HepG2 (cell line): Measurements from ENCODE around the gene SMIM36. TPM values are rescaled to one million over a fixed set of nuclear protein-coding genes. Genes with fewer than 3 reads are reported as not detected.

Experiments
- ATAC-seq: fragments of 200-7000 bp; cut with Tn5 transposase; 3 replicates; pipeline ENCODE4 v1.9.1; 2020; ENCODE audit warnings: mild to moderate bottlenecking, moderate library complexity
- BruUV-seq: library from RNA; stranded (reverse); fragments of 400-500 nt; replicated peaks from 2 replicates; lab custom pipeline; 2021; lab: Mats Ljungman, UMichigan
- CTCF ChIA-PET: fragments of 300-600 bp; formaldehyde crosslinking; extraction: SDS; loops from one replicate; lab custom pipeline; 2021; ENCODE audit warnings: low total read pairs, inconsistent platforms, low intra/inter-chr PET ratio; lab: Yijun Ruan, JAX
- POLR2A ChIA-PET: fragments of 350-600 bp; sonication (Branson Sonifier 250); formaldehyde crosslinking; loops from one replicate; lab custom pipeline; 2020; ENCODE audit warnings: antibody characterized with exemption, inconsistent platforms; lab: Yijun Ruan, JAX
- DNase-seq: peaks from one replicate; pipeline ENCODE4 v3.0.0-alpha.2; 2015; ENCODE audit warnings: low spot score
- FAIRE-seq: peaks from 3 replicates; lab custom pipeline; 2011; peaks lifted over from hg19 to GRCh38; lab: Jason Lieb, UNC
- H2AFZ ChIP-seq: one replicate; pipeline ENCODE4 v1.6.1; 2011; ENCODE audit warnings: low read length, inconsistent platforms
- H3K27ac ChIP-seq: fragments of 300-600 bp; 3 replicates; pipeline ENCODE4 v1.8.0; 2011; ENCODE audit warnings: mixed run types, mild to moderate bottlenecking, mixed read lengths, low read length, inconsistent platforms; ENCODE audit not compliant: insufficient read depth; ENCODE audit errors: extremely low read length
- H3K27me3 ChIP-seq, 2 experiments: fragments of 200-600 bp in 1 of 2; 2 replicates in 1 of 2; 3 replicates in 1 of 2; pipeline versions ENCODE4 v1.6.0 to v1.8.0; 2011; ENCODE audit warnings: low read length in 2 of 2, mild to moderate bottlenecking in 2 of 2, moderate library complexity in 2 of 2, inconsistent platforms in 1 of 2; ENCODE audit not compliant: insufficient read depth in 2 of 2, control insufficient read depth in 1 of 2
- H3K36me3 ChIP-seq, 2 experiments: fragments of 200-600 bp in 1 of 2; replicated peaks in 1 of 2; 2 replicates in 1 of 2; 3 replicates in 1 of 2; pipeline versions ENCODE4 v1.5.1 to v1.8.0; 2011; ENCODE audit warnings: low read length in 2 of 2, inconsistent platforms in 1 of 2; ENCODE audit not compliant: insufficient read depth in 2 of 2, control insufficient read depth in 1 of 2
- H3K4me1 ChIP-seq: 2 replicates; pipeline ENCODE4 v1.5.1; 2012; ENCODE audit warnings: low read length, inconsistent platforms; ENCODE audit not compliant: insufficient read depth
- H3K4me2 ChIP-seq: 2 replicates; pipeline ENCODE4 v1.6.0; 2011; ENCODE audit warnings: low read depth, low read length, inconsistent platforms
- H3K4me3 ChIP-seq, 3 experiments: fragments of 200-600 bp in 1 of 3; sonication (generic), shearing (Covaris generic) in 1 of 3; replicated peaks in 1 of 3; 2 replicates each; pipeline ENCODE4 v1.5.1; 2011 to 2016; ENCODE audit warnings: low read length in 3 of 3, inconsistent platforms in 2 of 3, low read depth in 2 of 3, mild to moderate bottlenecking in 2 of 3, control low read depth in 1 of 3, mixed read lengths in 1 of 3; ENCODE audit not compliant: insufficient read depth in 1 of 3
- H3K79me2 ChIP-seq: one replicate; pipeline ENCODE4 v1.6.1; 2011; ENCODE audit warnings: low read length, inconsistent platforms; ENCODE audit not compliant: insufficient read depth
- H3K9ac ChIP-seq: 2 replicates; pipeline ENCODE4 v1.6.0; 2011; ENCODE audit warnings: mild to moderate bottlenecking, low read depth, low read length, inconsistent platforms; ENCODE audit not compliant: insufficient read depth
- H3K9me3 ChIP-seq: 2 replicates; pipeline ENCODE4 v1.5.1; 2012; ENCODE audit warnings: mild to moderate bottlenecking, low read length
- H4K20me1 ChIP-seq: 2 replicates; pipeline ENCODE4 v1.6.0; 2011; ENCODE audit warnings: inconsistent platforms, mild to moderate bottlenecking, low read length, moderate library complexity; ENCODE audit not compliant: insufficient read depth
- CREM ChIP-seq, 2 experiments: sonication (generic) in 1 of 2; formaldehyde crosslinking in 1 of 2; IDR thresholded peaks; 2 replicates each; pipeline versions ENCODE4 v1.4.0 to v1.6.1; 2016 to 2020; ENCODE audit warnings: antibody characterized with exemption in 1 of 2, mild to moderate bottlenecking in 1 of 2, missing genetic modification reagents in 1 of 2
- LCORL ChIP-seq, 2 experiments: fragments of 450-650 bp in 1 of 2; sonication (generic) in 1 of 2; formaldehyde crosslinking in 1 of 2; IDR thresholded peaks; 2 replicates each; pipeline versions ENCODE4 v1.5.0 to v1.6.1; 2017 to 2020; ENCODE audit warnings: antibody characterized with exemption in 1 of 2, missing genetic modification reagents in 1 of 2
- MAFF ChIP-seq: IDR thresholded peaks from 2 replicates; pipeline ENCODE4 v1.6.1; 2011; ENCODE audit warnings: low read depth, low read length, improper control_type of control experiment
- SMC3 ChIP-seq: IDR thresholded peaks from 2 replicates; pipeline ENCODE4 v1.6.1; 2011; ENCODE audit warnings: low read length, improper control_type of control experiment
- XRCC5 ChIP-seq: fragments of 200-400 bp; formaldehyde crosslinking; optimal IDR thresholded peaks from 2 replicates; pipeline ENCODE3; 2017; ENCODE audit warnings: mild to moderate bottlenecking, low read length
- ZBTB40 ChIP-seq, 2 experiments: fragments of 450-650 bp in 1 of 2; sonication (generic) in 1 of 2; formaldehyde crosslinking in 1 of 2; IDR thresholded peaks; 2 replicates each; pipeline versions ENCODE4 v1.6.1 to v1.8.0; 2016 to 2022; ENCODE audit warnings: antibody characterized with exemption in 1 of 2, mild to moderate bottlenecking in 1 of 2, missing genetic modification reagents in 1 of 2
- ZNF431 ChIP-seq: sonication (generic); formaldehyde crosslinking; IDR thresholded peaks from 2 replicates; pipeline ENCODE4 v1.9.0; 2022; ENCODE audit warnings: missing genetic modification reagents, low read depth, mild to moderate bottlenecking, borderline replicate concordance
- ZNF563 ChIP-seq: sonication (generic); formaldehyde crosslinking; IDR thresholded peaks from 2 replicates; pipeline ENCODE4 v1.8.0; 2022; ENCODE audit warnings: mild to moderate bottlenecking, moderate library complexity, missing genetic modification reagents
- ZNF878 ChIP-seq: sonication (generic); formaldehyde crosslinking; IDR thresholded peaks from 2 replicates; pipeline ENCODE4 v1.8.1; 2023; ENCODE audit warnings: mild to moderate bottlenecking, missing genetic modification reagents, moderate library complexity
- WGBS: methylation state at CpG from one replicate; pipeline ENCODE4 v1.1.6; 2017; ENCODE audit warnings: low lambda C conversion rate; 5-methylcytosine and 5-hydroxymethylcytosine counted together
- in situ Hi-C: cut with HindIII; loops from 2 replicates; pipeline ENCODE4 v1.10.0; 2017; ENCODE audit warnings: low pct_unique_long_range_greater_than_20kb; ENCODE audit not compliant: extremely low pct_ligation_motif_present
- intact Hi-C: fragments of 100-400 bp; cut with micrococcal nuclease; formaldehyde crosslinking; loops from one replicate; pipeline ENCODE4 v1.10.0; 2022; ENCODE audit not compliant: unreplicated experiment
- polyA plus RNA-seq, 8 experiments: library from polyadenylated mRNA; depleted of rRNA in 3 of 8; stranded (reverse) in 7 of 8; unstranded in 1 of 8; fragments of >200 nt; fragmentation: Illumina TruSeq in 4 of 8; extraction: Trizol in 4 of 8; gene quantifications; 2 replicates each; pipeline versions ENCODE4 v1.2.1 to v1.2.3, GENCODE V29; 2011 to 2016; ENCODE audit warnings: low read depth in 4 of 8, missing spikeins in 1 of 8, mixed read lengths in 1 of 8; ENCODE audit not compliant: insufficient read depth in 1 of 8
- total RNA-seq, 5 experiments: library from RNA; depleted of rRNA; stranded (reverse); fragments of >200 nt; fragmentation: Illumina TruSeq; extraction: Trizol; gene quantifications; 2 replicates each; pipeline ENCODE4 v1.2.3, GENCODE V29; 2016; ENCODE audit warnings: low read depth in 1 of 5
- TF ChIP-seq, protein P1 (sequence below): fragments of 450-650 bp; IDR thresholded peaks from 2 replicates; pipeline ENCODE4 v1.6.1; 2017; ENCODE audit warnings: mild to moderate bottlenecking
- TF ChIP-seq, protein P2 (sequence below): sonication (generic); formaldehyde crosslinking; IDR thresholded peaks from 2 replicates; pipeline ENCODE4 v1.5.0; 2020; ENCODE audit warnings: missing genetic modification reagents

Gene SMIM36
- total and polyA plus RNA-seq, 2 of the 13 experiments (the other 11 are each of a cell fraction or from before 2014, with no cell fraction given): not detected

DNA sequence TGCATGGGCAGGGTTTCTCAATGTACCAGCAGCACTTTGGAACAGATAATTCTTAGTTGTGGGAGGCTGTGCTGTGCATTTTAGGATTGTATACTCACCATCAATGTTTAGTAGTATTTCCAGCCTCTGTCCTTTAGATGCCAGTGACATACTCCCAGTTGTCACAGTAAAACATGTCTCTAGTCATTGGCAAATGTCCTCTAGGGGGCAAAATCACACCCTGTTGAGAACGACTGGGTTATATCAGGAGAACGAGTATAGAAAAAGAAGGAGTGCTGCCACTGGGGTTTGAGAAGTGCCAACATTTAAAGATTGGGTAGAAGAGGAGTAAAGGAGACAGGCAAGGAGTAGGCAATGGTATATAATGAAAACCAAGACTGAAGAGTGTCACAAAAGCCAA lies 37.9 kb upstream of the SMIM36 start:
- DNase-seq: peak; percentile 33
- Histone ChIP-seq H2AFZ (no peak overlapping the region), H3K27me3 (peaks cover 0 to 11% of the 10 kb centered on the region in 2 experiments; a peak in 3 of 5 replicates), H3K27ac (no peak overlapping the region), H3K4me3 (no peak overlapping the region), H3K9me3 (no peaks in the 10 kb centered on the region), H3K79me2 (no peaks in the 10 kb centered on the region), H4K20me1 (no peaks in the 10 kb centered on the region), H3K4me1 (no peaks in the 10 kb centered on the region), H3K9ac (no peak overlapping the region), H3K4me2 (no peak overlapping the region), H3K36me3 (no peaks in the 10 kb centered on the region)
- FAIRE-seq: peak; percentile 63
- peak; percentile 83 for ATAC-seq
- POLR2A ChIA-PET: no interaction called here
- intact Hi-C loops: loop anchor here (1.0 kb wide), 1 partner anchor 169 kb away; no protein-coding TSS in a partner anchor
- BruUV-seq: no TSS peak
- 1% methylated on average over 2 of the region's 2 CpGs for WGBS
- CTCF ChIA-PET: interaction anchor here (1.5 kb wide), 1 partner anchor 53 kb away, joined by 4 read pairs; no protein-coding TSS in a partner anchor
- in situ Hi-C loops: no loop called here
- TF ChIP-seq LCORL (IDR thresholded peaks at IDR 0.05) (no peak), LCORL (CRISPR knock-in tag; IDR thresholded peaks at IDR 0.05) (no peak), SMC3 (peak; percentile 6; the same call in 1 of the 2 replicates), ZBTB40 (IDR thresholded peaks at IDR 0.05) (no peak), ZBTB40 (CRISPR knock-in tag; IDR thresholded peaks at IDR 0.05) (no peak), ZNF878 (no peak), MAFF (no peak), XRCC5 (no peak), ZNF563 (CRISPR knock-in tag) (no peak), CREM (IDR thresholded peaks at IDR 0.05) (peak; percentile 12; the same call in 1 of the 2 replicates), CREM (CRISPR knock-in tag; IDR thresholded peaks at IDR 0.05) (no peak), ZNF431 (CRISPR knock-in tag) (no peak)
- TF ChIP-seq, protein P1, sequence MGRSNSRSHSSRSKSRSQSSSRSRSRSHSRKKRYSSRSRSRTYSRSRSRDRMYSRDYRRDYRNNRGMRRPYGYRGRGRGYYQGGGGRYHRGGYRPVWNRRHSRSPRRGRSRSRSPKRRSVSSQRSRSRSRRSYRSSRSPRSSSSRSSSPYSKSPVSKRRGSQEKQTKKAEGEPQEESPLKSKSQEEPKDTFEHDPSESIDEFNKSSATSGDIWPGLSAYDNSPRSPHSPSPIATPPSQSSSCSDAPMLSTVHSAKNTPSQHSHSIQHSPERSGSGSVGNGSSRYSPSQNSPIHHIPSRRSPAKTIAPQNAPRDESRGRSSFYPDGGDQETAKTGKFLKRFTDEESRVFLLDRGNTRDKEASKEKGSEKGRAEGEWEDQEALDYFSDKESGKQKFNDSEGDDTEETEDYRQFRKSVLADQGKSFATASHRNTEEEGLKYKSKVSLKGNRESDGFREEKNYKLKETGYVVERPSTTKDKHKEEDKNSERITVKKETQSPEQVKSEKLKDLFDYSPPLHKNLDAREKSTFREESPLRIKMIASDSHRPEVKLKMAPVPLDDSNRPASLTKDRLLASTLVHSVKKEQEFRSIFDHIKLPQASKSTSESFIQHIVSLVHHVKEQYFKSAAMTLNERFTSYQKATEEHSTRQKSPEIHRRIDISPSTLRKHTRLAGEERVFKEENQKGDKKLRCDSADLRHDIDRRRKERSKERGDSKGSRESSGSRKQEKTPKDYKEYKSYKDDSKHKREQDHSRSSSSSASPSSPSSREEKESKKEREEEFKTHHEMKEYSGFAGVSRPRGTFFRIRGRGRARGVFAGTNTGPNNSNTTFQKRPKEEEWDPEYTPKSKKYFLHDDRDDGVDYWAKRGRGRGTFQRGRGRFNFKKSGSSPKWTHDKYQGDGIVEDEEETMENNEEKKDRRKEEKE: no peak
- TF ChIP-seq, protein P2, sequence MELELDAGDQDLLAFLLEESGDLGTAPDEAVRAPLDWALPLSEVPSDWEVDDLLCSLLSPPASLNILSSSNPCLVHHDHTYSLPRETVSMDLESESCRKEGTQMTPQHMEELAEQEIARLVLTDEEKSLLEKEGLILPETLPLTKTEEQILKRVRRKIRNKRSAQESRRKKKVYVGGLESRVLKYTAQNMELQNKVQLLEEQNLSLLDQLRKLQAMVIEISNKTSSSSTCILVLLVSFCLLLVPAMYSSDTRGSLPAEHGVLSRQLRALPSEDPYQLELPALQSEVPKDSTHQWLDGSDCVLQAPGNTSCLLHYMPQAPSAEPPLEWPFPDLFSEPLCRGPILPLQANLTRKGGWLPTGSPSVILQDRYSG (CRISPR knock-in tag): no peak
